HCT116 (cell line): ENCODE data around the gene PPARGC1A. TPM values are rescaled to one million over a fixed set of nuclear protein-coding genes. Genes with fewer than 3 reads are reported as not detected.

ENCODE experiments used
- ATAC-seq: fragments of 200-7000 bp; cut with Tn5 transposase; 2 replicates; pipeline ENCODE4 v1.9.1; 2020; ENCODE audit warnings: mild to moderate bottlenecking, moderate library complexity
- BruUV-seq: library from RNA; stranded (reverse); fragments of 400-500 nt; replicated peaks from 2 replicates; lab custom pipeline; 2021; lab: Mats Ljungman, UMichigan
- CTCF ChIA-PET: fragments of 300-600 bp; sonication (Branson Sonifier 250); formaldehyde crosslinking; loops from one replicate; lab custom pipeline; 2021; ENCODE audit warnings: antibody characterized with exemption; lab: Charles Lee
- POLR2A ChIA-PET: fragments of 300-600, 350-600 bp; sonication (Branson Sonifier 250); formaldehyde crosslinking; loops from one replicate; lab custom pipeline; 2021; ENCODE audit warnings: antibody characterized with exemption; lab: Charles Lee
- RAD21 ChIA-PET, 2 experiments: fragments of 300-600 bp; sonication (Branson Sonifier 250); formaldehyde crosslinking; loops; one replicate each; lab custom pipeline; 2023; ENCODE audit warnings: low total read pairs in 2 of 2; ENCODE audit not compliant: uncharacterized antibody in 2 of 2, unreplicated experiment in 2 of 2, low non-redundant PET in 1 of 2; lab: Charles Lee
- DNase-seq: peaks from one replicate; pipeline ENCODE4 v3.0.0-alpha.2; 2010; ENCODE audit warnings: low read depth, low spot score
- H2AFZ ChIP-seq: fragments of 200-600 bp; shearing (Covaris generic), sonication (generic); 2 replicates; pipeline ENCODE4 v1.6.1; 2017; ENCODE audit warnings: low read depth, mixed run types, mixed read lengths, antibody characterized with exemption, low read length; ENCODE audit not compliant: poor library complexity, severe bottlenecking
- H3K27ac ChIP-seq: 2 replicates; pipeline ENCODE4 v1.5.1; 2012; ENCODE audit warnings: low read depth, low read length
- H3K27me3 ChIP-seq: fragments of 200-600 bp; sonication (generic); 2 replicates; pipeline ENCODE4 v1.6.1; 2016; ENCODE audit warnings: mixed run types, low read length, mixed read lengths; ENCODE audit not compliant: insufficient read depth
- H3K36me3 ChIP-seq, 2 experiments: fragments of 200-500 bp in 1 of 2; fragments of 200-600 bp in 1 of 2; sonication (Bioruptor generic) in 1 of 2; sonication (generic) in 1 of 2; 2 replicates each; pipeline versions ENCODE4 v1.5.1 to v1.6.1; 2014 to 2016; ENCODE audit warnings: low read length in 2 of 2, inconsistent platforms in 1 of 2, mixed read lengths in 1 of 2, mixed run types in 1 of 2; ENCODE audit not compliant: insufficient read depth in 2 of 2, control insufficient read depth in 1 of 2
- H3K4me1 ChIP-seq, 2 experiments: fragments of 200-600 bp in 1 of 2; sonication (generic) in 1 of 2; 2 replicates each; pipeline versions ENCODE4 v1.5.1 to v1.6.1; 2012 to 2017; ENCODE audit warnings: low read length in 2 of 2, inconsistent platforms in 1 of 2, mild to moderate bottlenecking in 1 of 2, mixed read lengths in 1 of 2, mixed run types in 1 of 2, moderate library complexity in 1 of 2; ENCODE audit not compliant: insufficient read depth in 2 of 2, control insufficient read depth in 1 of 2
- H3K4me2 ChIP-seq: fragments of 200-600 bp; sonication (generic); 2 replicates; pipeline ENCODE4 v1.6.1; 2017; ENCODE audit warnings: mixed run types, low read length, mixed read lengths
- H3K4me3 ChIP-seq, 2 experiments: fragments of 200-600 bp in 1 of 2; sonication (generic) in 1 of 2; replicated peaks in 1 of 2; 2 replicates each; pipeline ENCODE4 v1.5.1; 2011 to 2016; ENCODE audit warnings: low read length in 2 of 2, control low read depth in 1 of 2, low read depth in 1 of 2, mild to moderate bottlenecking in 1 of 2, mixed read lengths in 1 of 2, mixed run types in 1 of 2
- H3K79me2 ChIP-seq: fragments of 200-600 bp; sonication (generic); 2 replicates; pipeline ENCODE4 v1.6.1; 2017; ENCODE audit warnings: mild to moderate bottlenecking, mixed run types, low read length, moderate library complexity, mixed read lengths; ENCODE audit not compliant: insufficient read depth
- H3K9ac ChIP-seq: fragments of 200-600 bp; sonication (generic); 2 replicates; pipeline ENCODE4 v1.6.1; 2016; ENCODE audit warnings: low read length, mixed read lengths
- H3K9me2 ChIP-seq: fragments of 200-600 bp; sonication (generic), shearing (Covaris generic); 2 replicates; pipeline ENCODE4 v1.6.1; 2017; ENCODE audit warnings: mixed run types, mild to moderate bottlenecking, moderate library complexity; ENCODE audit not compliant: insufficient read depth
- H3K9me3 ChIP-seq, 2 experiments: fragments of 200-500 bp in 1 of 2; fragments of 200-600 bp in 1 of 2; sonication (Bioruptor generic) in 1 of 2; sonication (generic) in 1 of 2; 2 replicates each; pipeline ENCODE4 v1.6.1; 2014 to 2017; ENCODE audit warnings: low read length in 2 of 2, mixed read lengths in 2 of 2, inconsistent platforms in 1 of 2, low read depth in 1 of 2, mild to moderate bottlenecking in 1 of 2, mixed run types in 1 of 2, moderate library complexity in 1 of 2; ENCODE audit not compliant: control insufficient read depth in 1 of 2, insufficient read depth in 1 of 2
- H4K20me1 ChIP-seq: fragments of 200-600 bp; sonication (generic), shearing (Covaris generic); 2 replicates; pipeline ENCODE4 v1.6.1; 2017; ENCODE audit warnings: mixed run types, mild to moderate bottlenecking, moderate library complexity; ENCODE audit not compliant: insufficient read depth
- CEBPB ChIP-seq: IDR thresholded peaks from 2 replicates; pipeline ENCODE4 v1.6.1; 2012; ENCODE audit warnings: low read depth
- EGR1 ChIP-seq: IDR thresholded peaks from 2 replicates; pipeline ENCODE4 v1.6.1; 2012; ENCODE audit warnings: low read depth
- ELF1 ChIP-seq: IDR thresholded peaks from 2 replicates; pipeline ENCODE4 v1.6.1; 2012; ENCODE audit warnings: low read depth, borderline replicate concordance
- EZH2 ChIP-seq: fragments of 200-600 bp; sonication (generic); IDR thresholded peaks from 2 replicates; pipeline ENCODE4 v1.6.1; 2017; ENCODE audit warnings: antibody characterized with exemption, mixed run types
- EZH2phosphoT487 ChIP-seq: fragments of 200-600 bp; IDR thresholded peaks from 2 replicates; pipeline ENCODE4 v1.6.1; 2018; ENCODE audit warnings: antibody characterized with exemption, borderline replicate concordance
- FOSL1 ChIP-seq: IDR thresholded peaks from 2 replicates; pipeline ENCODE4 v1.6.1; 2012; ENCODE audit warnings: low read depth
- JUND ChIP-seq: IDR thresholded peaks from 2 replicates; pipeline ENCODE4 v1.6.1; 2012
- POLR2A ChIP-seq: IDR thresholded peaks from 2 replicates; pipeline ENCODE4 v1.7.0; 2011; ENCODE audit warnings: borderline replicate concordance; ENCODE audit not compliant: insufficient read depth, insufficient read length; ENCODE audit errors: extremely low read depth
- POLR2AphosphoS5 ChIP-seq: IDR thresholded peaks from 2 replicates; pipeline ENCODE4 v1.6.1; 2011; ENCODE audit warnings: mild to moderate bottlenecking, low read depth, low read length, moderate library complexity
- RAD21 ChIP-seq: IDR thresholded peaks from 2 replicates; pipeline ENCODE4 v1.6.1; 2012; ENCODE audit warnings: low read depth, mild to moderate bottlenecking
- SIN3A ChIP-seq: IDR thresholded peaks from 2 replicates; pipeline ENCODE4 v1.6.1; 2012; ENCODE audit warnings: low read depth
- SP1 ChIP-seq: IDR thresholded peaks from 2 replicates; pipeline ENCODE4 v1.6.1; 2012; ENCODE audit warnings: low read depth
- SRF ChIP-seq: IDR thresholded peaks from 2 replicates; pipeline ENCODE4 v1.6.1; 2012; ENCODE audit warnings: low read depth
- TCF7L2 ChIP-seq: IDR thresholded peaks from 2 replicates; pipeline ENCODE4 v1.7.0; 2011; ENCODE audit warnings: borderline replicate concordance, inconsistent platforms; ENCODE audit not compliant: insufficient read depth, insufficient read length; ENCODE audit errors: extremely low read depth
- YY1 ChIP-seq: IDR thresholded peaks from 2 replicates; pipeline ENCODE4 v1.6.1; 2011; ENCODE audit warnings: low read length, low read depth, moderate library complexity, mild to moderate bottlenecking; ENCODE audit not compliant: insufficient replicate concordance; ENCODE audit errors: extremely low read depth
- ZFX ChIP-seq: fragments of 450-650 bp; IDR thresholded peaks from 2 replicates; pipeline ENCODE4 v1.6.1; 2017
- intact Hi-C: fragments of 100-400 bp; cut with micrococcal nuclease; formaldehyde crosslinking; loops from 2 replicates; pipeline ENCODE4 v1.10.0; 2022
- total RNA-seq: library from RNA; stranded (reverse); gene quantifications from one replicate; pipeline ENCODE4 v1.2.1, GENCODE V29; 2021; ENCODE audit not compliant: unreplicated experiment
- TF ChIP-seq, protein P1 (sequence below), 3 experiments: fragments of 200-600 bp in 1 of 3; sonication (generic) in 1 of 3; IDR thresholded peaks in 2 of 3; conservative IDR thresholded peaks in 1 of 3; 2 replicates each; pipeline ENCODE4 v1.5.1; 2012 to 2017; ENCODE audit warnings: low read depth in 2 of 3, low read length in 2 of 3, antibody characterized with exemption in 1 of 3, borderline replicate concordance in 1 of 3, control low read depth in 1 of 3, mild to moderate bottlenecking in 1 of 3, mixed read lengths in 1 of 3, mixed run types in 1 of 3, moderate library complexity in 1 of 3; ENCODE audit not compliant: insufficient read depth in 1 of 3
- TF ChIP-seq, protein P2 (sequence below): IDR thresholded peaks from 2 replicates; pipeline ENCODE4 v1.6.1; 2012
- TF ChIP-seq, protein P3 (sequence below): IDR thresholded peaks from 2 replicates; pipeline ENCODE4 v1.6.1; 2012
- TF ChIP-seq, protein P4 (sequence below): IDR thresholded peaks from 2 replicates; pipeline ENCODE4 v1.6.1; 2012; ENCODE audit warnings: low read depth

The PPARGC1A gene
- total RNA-seq, 1 experiment from 2014 or later = not detected

DNA sequence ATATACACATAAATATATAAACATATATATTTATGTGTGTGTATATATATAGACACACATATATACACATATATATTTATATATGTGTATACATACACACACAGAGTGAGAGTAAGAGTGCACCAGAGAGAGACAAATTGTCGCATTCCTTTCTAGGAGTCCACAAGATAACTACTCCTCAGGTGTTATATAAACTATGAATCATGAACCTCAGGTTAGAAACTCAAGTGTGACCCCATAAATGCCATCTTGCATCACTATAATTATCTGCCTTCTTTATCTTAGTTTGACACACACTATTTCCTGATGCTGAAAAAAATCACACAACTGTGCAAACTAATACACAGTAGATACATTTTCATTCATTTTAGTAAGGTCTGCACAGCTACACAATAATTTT, 135.2 kb downstream of the PPARGC1A start:
- H3K27me3 ChIP-seq = no peaks in the 10 kb centered on the region
- no peaks in the 10 kb centered on the region for H4K20me1 ChIP-seq
- H3K36me3 ChIP-seq = no peaks in the 10 kb centered on the region
- no peaks in the 10 kb centered on the region for H3K79me2 ChIP-seq
- H3K9ac ChIP-seq = no peak overlapping the region
- peaks cover 12 to 26% of the 10 kb centered on the region in 2 experiments; a peak in 2 of 4 replicates for H3K9me3 ChIP-seq
- CTCF ChIA-PET = no interaction called here
- H3K4me1 ChIP-seq = no peaks in the 10 kb centered on the region
- H3K27ac ChIP-seq = no peak overlapping the region
- POLR2A ChIA-PET = no interaction called here
- no peak overlapping the region for H3K4me2 ChIP-seq
- no peak overlapping the region for H2AFZ ChIP-seq
- RAD21 ChIA-PET = no interaction called here
- TF ChIP-seq EZH2phosphoT487 (no peak), YY1 (no peak), SIN3A (no peak), SRF (no peak), SP1 (no peak), RAD21 (no peak), POLR2AphosphoS5 (no peak), FOSL1 (no peak), ZFX (no peak), CEBPB (no peak), JUND (no peak), ELF1 (no peak), EZH2 (no peak), EGR1 (no peak), TCF7L2 (no peak), POLR2A (no peak)
- TF ChIP-seq, protein P1, sequence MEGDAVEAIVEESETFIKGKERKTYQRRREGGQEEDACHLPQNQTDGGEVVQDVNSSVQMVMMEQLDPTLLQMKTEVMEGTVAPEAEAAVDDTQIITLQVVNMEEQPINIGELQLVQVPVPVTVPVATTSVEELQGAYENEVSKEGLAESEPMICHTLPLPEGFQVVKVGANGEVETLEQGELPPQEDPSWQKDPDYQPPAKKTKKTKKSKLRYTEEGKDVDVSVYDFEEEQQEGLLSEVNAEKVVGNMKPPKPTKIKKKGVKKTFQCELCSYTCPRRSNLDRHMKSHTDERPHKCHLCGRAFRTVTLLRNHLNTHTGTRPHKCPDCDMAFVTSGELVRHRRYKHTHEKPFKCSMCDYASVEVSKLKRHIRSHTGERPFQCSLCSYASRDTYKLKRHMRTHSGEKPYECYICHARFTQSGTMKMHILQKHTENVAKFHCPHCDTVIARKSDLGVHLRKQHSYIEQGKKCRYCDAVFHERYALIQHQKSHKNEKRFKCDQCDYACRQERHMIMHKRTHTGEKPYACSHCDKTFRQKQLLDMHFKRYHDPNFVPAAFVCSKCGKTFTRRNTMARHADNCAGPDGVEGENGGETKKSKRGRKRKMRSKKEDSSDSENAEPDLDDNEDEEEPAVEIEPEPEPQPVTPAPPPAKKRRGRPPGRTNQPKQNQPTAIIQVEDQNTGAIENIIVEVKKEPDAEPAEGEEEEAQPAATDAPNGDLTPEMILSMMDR (IDR thresholded peaks at IDR 0.05 in 2 of 3, conservative IDR thresholded peaks at IDR 0.05 in 1 of 3; ENCODE audit: borderline replicate concordance in 1 of 3, insufficient read depth in 1 of 3, low read depth in 2 of 3, low read length in 2 of 3) = no peak
- TF ChIP-seq, protein P2, sequence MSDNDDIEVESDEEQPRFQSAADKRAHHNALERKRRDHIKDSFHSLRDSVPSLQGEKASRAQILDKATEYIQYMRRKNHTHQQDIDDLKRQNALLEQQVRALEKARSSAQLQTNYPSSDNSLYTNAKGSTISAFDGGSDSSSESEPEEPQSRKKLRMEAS = no peak
- TF ChIP-seq, protein P3, sequence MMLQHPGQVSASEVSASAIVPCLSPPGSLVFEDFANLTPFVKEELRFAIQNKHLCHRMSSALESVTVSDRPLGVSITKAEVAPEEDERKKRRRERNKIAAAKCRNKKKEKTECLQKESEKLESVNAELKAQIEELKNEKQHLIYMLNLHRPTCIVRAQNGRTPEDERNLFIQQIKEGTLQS = no peak
- TF ChIP-seq, protein P4, sequence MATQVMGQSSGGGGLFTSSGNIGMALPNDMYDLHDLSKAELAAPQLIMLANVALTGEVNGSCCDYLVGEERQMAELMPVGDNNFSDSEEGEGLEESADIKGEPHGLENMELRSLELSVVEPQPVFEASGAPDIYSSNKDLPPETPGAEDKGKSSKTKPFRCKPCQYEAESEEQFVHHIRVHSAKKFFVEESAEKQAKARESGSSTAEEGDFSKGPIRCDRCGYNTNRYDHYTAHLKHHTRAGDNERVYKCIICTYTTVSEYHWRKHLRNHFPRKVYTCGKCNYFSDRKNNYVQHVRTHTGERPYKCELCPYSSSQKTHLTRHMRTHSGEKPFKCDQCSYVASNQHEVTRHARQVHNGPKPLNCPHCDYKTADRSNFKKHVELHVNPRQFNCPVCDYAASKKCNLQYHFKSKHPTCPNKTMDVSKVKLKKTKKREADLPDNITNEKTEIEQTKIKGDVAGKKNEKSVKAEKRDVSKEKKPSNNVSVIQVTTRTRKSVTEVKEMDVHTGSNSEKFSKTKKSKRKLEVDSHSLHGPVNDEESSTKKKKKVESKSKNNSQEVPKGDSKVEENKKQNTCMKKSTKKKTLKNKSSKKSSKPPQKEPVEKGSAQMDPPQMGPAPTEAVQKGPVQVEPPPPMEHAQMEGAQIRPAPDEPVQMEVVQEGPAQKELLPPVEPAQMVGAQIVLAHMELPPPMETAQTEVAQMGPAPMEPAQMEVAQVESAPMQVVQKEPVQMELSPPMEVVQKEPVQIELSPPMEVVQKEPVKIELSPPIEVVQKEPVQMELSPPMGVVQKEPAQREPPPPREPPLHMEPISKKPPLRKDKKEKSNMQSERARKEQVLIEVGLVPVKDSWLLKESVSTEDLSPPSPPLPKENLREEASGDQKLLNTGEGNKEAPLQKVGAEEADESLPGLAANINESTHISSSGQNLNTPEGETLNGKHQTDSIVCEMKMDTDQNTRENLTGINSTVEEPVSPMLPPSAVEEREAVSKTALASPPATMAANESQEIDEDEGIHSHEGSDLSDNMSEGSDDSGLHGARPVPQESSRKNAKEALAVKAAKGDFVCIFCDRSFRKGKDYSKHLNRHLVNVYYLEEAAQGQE = no peak
- intact Hi-C loops = no loop called here
- DNase-seq (no peak), ATAC-seq (no peak)
- BruUV-seq = no TSS peak
- H3K9me2 ChIP-seq = no peaks in the 10 kb centered on the region
- no peak overlapping the region for H3K4me3 ChIP-seq
